ENCODE data around the gene CDK14.

GRCh38 chr7:90777886-90778285 is 181.8 kb downstream of the CDK14 start:
- no peak for TF ChIP-seq CTCF (IDR thresholded peaks at IDR 0.05)
- TF ChIP-seq POLR2A (IDR thresholded peaks at IDR 0.05): no peak
